Prostate gland (tissue), 2 donors: ENCODE results near the gene SF1. TPM values are rescaled to one million over a fixed set of nuclear protein-coding genes. Genes with fewer than 3 reads are reported as not detected.

ENCODE experiments used
- DNase-seq: peaks from one replicate; pipeline ENCODE4 v3.0.0-alpha.2; 2019; ENCODE audit warnings: low spot score
- H3K27ac ChIP-seq, 2 donors: fragments of 200-600 bp; sonication (generic); 2 replicates each; pipeline ENCODE4 v1.5.1; 2017 to 2019
- H3K27me3 ChIP-seq: fragments of 200-600 bp; sonication (generic); replicated peaks from 2 replicates; pipeline ENCODE4 v1.5.1; 2019; ENCODE audit not compliant: insufficient read depth
- H3K36me3 ChIP-seq, 2 donors: fragments of 200-600 bp; sonication (generic); 1 replicate in 1 of 2; 2 replicates in 1 of 2; pipeline versions ENCODE4 v1.5.1 to v1.8.1; 2017 to 2019
- H3K4me1 ChIP-seq: fragments of 200-600 bp; sonication (generic); replicated peaks from 2 replicates; pipeline ENCODE4 v1.5.1; 2019
- H3K4me3 ChIP-seq, 2 donors: fragments of 200-600 bp; sonication (generic); 2 replicates each; pipeline ENCODE4 v1.5.1; 2017 to 2019
- H3K9me3 ChIP-seq: fragments of 200-600 bp; sonication (generic); 2 replicates; pipeline ENCODE4 v1.5.1; 2017
- CTCF ChIP-seq, 4 experiments: fragments of 200-600 bp in 2 of 4; fragments of 450-650 bp in 2 of 4; sonication (generic) in 2 of 4; IDR thresholded peaks; 1 replicate in 3 of 4; 2 replicates in 1 of 4; pipeline ENCODE4 v1.5.1; 2016 to 2019; ENCODE audit warnings: antibody characterized with exemption in 4 of 4, mild to moderate bottlenecking in 2 of 4, moderate library complexity in 2 of 4
- POLR2A ChIP-seq: fragments of 450-650 bp; IDR thresholded peaks from one replicate; pipeline ENCODE4 v1.6.1; 2016; ENCODE audit warnings: antibody characterized with exemption, mild to moderate bottlenecking
- POLR2AphosphoS5 ChIP-seq: sonication (generic); formaldehyde crosslinking; IDR thresholded peaks from one replicate; pipeline ENCODE4 v1.6.1; 2017; ENCODE audit warnings: antibody characterized with exemption
- WGBS: methylation state at CpG from one replicate; pipeline ENCODE4 v1.1.5; 2018; 5-methylcytosine and 5-hydroxymethylcytosine counted together
- intact Hi-C: fragments of 100-400 bp; cut with DNase I; formaldehyde crosslinking; loops from one replicate; pipeline ENCODE4 v1.14.2; 2022
- total RNA-seq, 2 donors: library from RNA; depleted of rRNA; stranded (reverse); fragments of >200 nt; gene quantifications; one replicate each; pipeline ENCODE4 v1.1.0, GENCODE V29; 2016

Gene SF1
- total RNA-seq, 2 donors from 2014 or later: 263 to 409 TPM

DNA sequence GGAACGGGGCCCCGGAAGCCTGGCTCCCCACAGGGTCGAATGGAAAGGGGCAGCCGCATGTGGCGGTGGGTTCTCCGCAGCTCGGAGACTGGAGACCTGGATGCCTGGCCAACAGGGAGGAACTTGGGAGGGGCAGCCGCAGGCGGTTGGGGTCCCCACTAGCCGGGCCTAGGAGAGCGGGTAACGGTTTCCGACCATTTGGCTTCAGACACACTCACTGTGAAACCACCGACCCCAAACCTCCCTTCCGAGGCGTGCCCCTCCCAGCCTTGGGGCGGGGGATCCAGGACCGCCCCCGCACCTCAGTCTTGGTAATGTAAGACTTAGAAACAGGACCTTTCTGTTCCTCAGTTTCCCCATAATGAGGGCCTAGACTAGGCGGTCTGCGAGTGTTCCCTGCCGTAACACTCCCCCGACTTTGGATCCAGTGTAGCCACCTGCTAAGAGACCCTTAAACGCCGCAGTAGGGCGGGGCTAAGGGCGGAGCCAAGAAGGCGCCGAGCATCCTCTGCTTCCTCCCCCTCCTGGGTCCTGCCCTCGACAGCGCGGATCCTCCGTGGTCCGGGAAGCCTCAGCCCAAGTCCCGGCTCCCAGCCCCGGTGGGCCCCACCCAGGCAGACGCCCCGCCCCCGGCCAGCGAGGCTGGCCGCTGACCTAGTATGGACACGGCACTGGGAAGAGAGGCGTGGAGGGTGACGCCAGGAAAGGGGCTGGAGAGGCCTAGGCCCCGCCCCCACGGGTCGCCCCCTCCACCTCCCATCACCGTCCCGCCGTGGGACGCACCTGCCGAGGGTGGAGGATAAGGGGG lies 32.6 kb downstream of the SF1 start:
- 3% methylated on average over 47 of the region's 52 CpGs for WGBS
- H3K4me1 ChIP-seq: peaks cover 7% of the 10 kb centered on the region

GRCh38 chr11:64745189-64745520 lies 33.2 kb downstream of the SF1 start:
- Histone ChIP-seq H3K27ac (peak overlapping the region; percentile 77 to 83), H3K27me3 (no peaks in the 10 kb centered on the region), H3K9me3 (no peaks in the 10 kb centered on the region), H3K36me3 (no peaks in the 10 kb centered on the region), H3K4me1 (peaks cover 7% of the 10 kb centered on the region), H3K4me3 (peak overlapping the region; percentile 40 to 45)
- intact Hi-C loops: no loop called here
- DNase-seq: no peak
- WGBS: 2% methylated on average over 17 of the region's 20 CpGs
- TF ChIP-seq CTCF (IDR thresholded peaks at IDR 0.05) (no peak), POLR2AphosphoS5 (no peak), POLR2A (no peak)

More for the DNA sequence above, 32.6 kb downstream of the SF1 start:
- Histone ChIP-seq H3K36me3 (no peaks in the 10 kb centered on the region), H3K9me3 (no peaks in the 10 kb centered on the region), H3K27me3 (no peaks in the 10 kb centered on the region), H3K4me3 (peak overlapping the region; percentile 40 to 45), H3K27ac (peak overlapping the region; percentile 77 to 83)
- intact Hi-C loops: no loop called here
- TF ChIP-seq POLR2AphosphoS5: peak; percentile 38
- no peak for TF ChIP-seq POLR2A
- peak; percentile 36 for DNase-seq

- DNase-seq: no peak
- TF ChIP-seq POLR2AphosphoS5 (no peak), CTCF (IDR thresholded peaks at IDR 0.05) (no peak), POLR2A (no peak)
- 1% methylated on average over 24 of the region's 89 CpGs for WGBS
- intact Hi-C loops: loop anchor here (5.0 kb wide), 1 partner anchor 33 kb away; the partner anchor contains the start of gene SF1
- H3K4me3 ChIP-seq: peak overlapping the region; percentile 40 to 45
- no peaks in the 10 kb centered on the region for H3K27me3 ChIP-seq
- H3K4me1 ChIP-seq: peaks cover 7% of the 10 kb centered on the region
- no peaks in the 10 kb centered on the region for H3K36me3 ChIP-seq
- peak overlapping the region; percentile 77 to 83 for H3K27ac ChIP-seq
- no peaks in the 10 kb centered on the region for H3K9me3 ChIP-seq
These were observed 33.7 kb downstream of the SF1 start for GRCh38 chr11:64744544-64745188.

GRCh38 chr11:64743591-64744543 lies 34.5 kb downstream of the SF1 start, which contains the start of gene RASGRP2:
RASGRP2 (minus strand) TSS chr11:64744142; CDS start chr11:64742866, 1,276 bp downstream.
- no peaks in the 10 kb centered on the region for H3K9me3 ChIP-seq
- no peaks in the 10 kb centered on the region for H3K27me3 ChIP-seq
- no peak for TF ChIP-seq POLR2A
- TF ChIP-seq POLR2AphosphoS5: no peak
- peak in 2 of 4 experiments; percentile 60 to 69 for TF ChIP-seq CTCF (IDR thresholded peaks at IDR 0.05)
- DNase-seq: peak; percentile 36
- H3K4me3 ChIP-seq: peak within 1 kb of the TSS; percentile 40 to 45
- intact Hi-C loops: loop anchor here (5.0 kb wide), 1 partner anchor 33 kb away; the partner anchor contains the start of gene SF1
- H3K27ac ChIP-seq: peak within 1 kb of the TSS; percentile 77 to 83
- peaks cover 7% of the 10 kb centered on the region for H3K4me1 ChIP-seq
- H3K36me3 ChIP-seq: no peaks in the 10 kb centered on the region
- 2% methylated on average over 52 of the region's 57 CpGs for WGBS
